ENCODE data around the gene ZIC4.

ZIC4 gene

DNA sequence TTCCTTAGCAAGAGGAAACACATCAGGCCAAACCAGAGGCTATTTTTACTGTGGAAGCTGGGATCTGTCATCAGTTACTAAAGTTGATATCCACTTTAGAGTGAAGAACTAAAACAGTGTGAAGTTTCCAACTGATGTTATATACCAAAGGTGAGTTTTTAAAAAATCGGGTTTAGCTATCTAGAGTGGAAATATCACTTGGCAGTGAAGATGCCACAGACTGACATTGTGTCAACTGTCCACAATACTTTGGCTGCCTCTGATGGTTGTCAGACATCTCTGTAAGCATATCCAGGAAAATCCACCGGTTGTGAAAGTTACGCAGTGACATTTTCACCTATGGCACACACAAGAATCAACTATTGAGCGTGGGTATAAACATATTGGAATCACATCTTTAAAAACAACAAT, 12.0 kb upstream of the ZIC4 start:
- no peak for DNase-seq (ENCODE audit: extremely low read depth in 1 of 2, low read depth in 1 of 2)

DNA sequence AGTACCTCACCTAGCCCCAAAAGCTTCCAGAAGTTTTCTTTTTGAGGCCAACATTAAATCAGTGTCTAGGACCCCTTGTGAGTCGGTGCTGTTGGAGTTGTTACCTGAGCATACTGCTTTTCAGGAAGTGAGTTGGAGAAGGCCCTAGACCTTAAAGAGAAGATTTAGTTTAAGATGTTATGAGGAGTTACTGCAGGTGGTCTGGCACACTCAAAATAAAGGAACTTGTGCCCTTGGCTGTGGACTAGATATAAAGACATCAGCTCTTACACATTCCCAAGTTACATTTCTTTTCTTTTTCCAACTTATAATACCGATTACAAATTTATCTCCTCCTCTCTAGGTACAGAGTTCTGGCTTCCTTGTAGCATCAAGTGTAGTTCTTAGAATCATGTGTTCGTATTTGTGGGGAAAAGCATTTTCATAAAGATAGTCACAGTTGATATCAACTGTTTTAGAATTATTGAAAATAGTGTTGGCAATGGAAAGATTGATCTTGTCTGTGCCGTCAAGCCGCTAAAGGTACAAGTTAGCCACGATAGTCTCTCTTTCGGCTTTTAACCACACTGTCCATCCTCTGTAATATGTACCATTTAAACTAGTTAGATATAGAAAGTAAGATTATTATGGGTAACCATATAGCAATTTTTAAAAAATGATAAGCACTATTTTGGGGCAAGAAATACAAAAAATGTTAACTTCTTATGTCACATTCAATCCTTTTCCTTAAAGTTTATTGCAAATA, 11.4 kb upstream of the ZIC4 start:
- no peak for DNase-seq (ENCODE audit: extremely low read depth in 1 of 2, low read depth in 1 of 2)

DNA sequence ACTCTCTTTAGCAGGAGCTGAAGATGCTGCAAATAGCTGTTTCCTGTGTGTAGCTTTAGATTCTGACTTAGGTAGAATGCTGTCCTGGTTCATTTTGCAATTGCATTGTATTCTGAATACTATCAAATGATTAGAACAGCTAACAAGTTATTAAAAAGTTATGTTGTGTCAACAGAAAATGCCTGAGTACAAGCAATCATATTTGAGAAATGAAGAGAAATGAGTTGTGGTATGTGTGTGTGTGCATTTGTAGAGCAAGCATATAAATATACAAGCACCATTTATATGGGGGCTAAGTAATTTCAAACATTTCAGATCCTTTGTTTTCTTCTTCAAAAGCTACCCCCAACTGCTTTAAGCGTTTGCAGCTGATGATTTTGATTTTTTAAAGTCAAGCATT, 10.6 kb upstream of the ZIC4 start:
- no peak for DNase-seq (ENCODE audit: extremely low read depth in 1 of 2, low read depth in 1 of 2)

DNA sequence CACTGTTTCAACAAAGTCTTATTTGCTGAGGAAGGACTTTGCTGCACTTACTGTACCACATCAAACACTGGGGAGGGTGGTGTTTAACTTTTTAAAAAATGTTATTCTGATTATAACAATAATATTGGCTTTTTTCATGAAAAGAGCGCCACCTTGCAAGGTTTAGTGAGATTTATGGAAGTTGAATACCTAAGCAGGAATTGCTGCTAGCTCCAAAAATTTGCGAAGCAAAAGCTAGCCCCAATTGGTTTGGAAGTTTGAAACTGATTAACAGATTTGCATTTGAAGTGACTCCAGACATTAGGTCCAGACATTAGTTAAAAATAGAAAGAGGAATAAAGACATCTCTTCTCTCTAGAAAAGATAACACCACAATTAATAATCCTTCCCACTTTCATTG, 9.5 kb upstream of the ZIC4 start:
- DNase-seq (ENCODE audit: extremely low read depth in 1 of 2, low read depth in 1 of 2) = no peak

DNA sequence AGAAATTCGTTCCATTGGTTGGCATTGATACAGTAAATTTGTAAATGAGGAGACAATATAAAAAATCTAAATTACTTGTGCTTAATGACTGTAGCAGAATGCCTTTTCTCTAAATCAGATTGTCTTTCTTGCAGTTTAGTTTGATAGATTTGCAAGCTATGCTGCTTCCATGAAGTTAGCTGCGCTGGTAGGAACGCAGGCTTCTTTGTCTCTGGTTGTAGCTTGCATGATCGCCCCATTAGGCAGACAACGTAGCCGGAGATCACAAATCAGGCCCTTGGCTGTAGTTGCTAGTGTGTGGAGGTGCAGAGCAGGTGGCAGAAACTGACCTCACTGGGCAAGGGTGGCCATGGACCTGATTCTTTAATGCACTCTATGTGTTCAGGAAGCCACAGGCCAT, 8.9 kb upstream of the ZIC4 start:
- no peak for DNase-seq (ENCODE audit: extremely low read depth in 1 of 2, low read depth in 1 of 2)

DNA sequence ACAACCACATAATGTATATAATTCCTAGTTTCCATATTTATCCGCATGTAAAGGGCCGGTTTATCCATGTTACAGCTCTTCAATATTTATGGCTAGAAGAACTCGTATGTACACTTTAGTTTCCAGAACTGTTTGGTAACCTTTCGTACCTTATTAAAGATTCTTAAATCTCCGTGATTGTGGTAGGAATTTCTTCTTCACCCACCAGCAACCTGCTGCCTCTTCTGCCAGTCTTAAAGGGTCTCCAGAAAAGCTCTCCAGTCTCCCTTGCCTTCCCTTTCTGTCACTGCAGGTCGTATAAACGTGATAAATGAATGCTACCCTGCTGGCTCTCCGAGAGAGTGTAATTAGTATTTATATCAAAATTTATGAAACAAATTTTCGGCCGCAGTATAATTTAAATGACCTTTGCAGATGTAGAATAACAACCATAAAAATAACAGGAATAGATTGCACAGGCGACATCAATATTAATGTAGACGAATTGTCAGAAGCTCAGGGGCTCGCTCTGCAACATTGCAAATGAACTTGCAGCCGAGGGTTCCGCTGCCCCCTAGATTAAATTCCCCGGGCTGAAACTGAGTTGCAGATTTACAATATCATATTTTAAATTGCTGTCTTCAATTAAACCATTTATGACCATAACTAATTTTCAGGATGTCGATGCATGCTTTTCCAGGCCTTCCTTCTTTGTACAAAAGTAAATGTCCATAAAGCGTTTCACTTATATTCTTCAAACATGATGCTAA, 8.2 kb upstream of the ZIC4 start:
- no peak for DNase-seq (ENCODE audit: extremely low read depth in 1 of 2, low read depth in 1 of 2)

DNA sequence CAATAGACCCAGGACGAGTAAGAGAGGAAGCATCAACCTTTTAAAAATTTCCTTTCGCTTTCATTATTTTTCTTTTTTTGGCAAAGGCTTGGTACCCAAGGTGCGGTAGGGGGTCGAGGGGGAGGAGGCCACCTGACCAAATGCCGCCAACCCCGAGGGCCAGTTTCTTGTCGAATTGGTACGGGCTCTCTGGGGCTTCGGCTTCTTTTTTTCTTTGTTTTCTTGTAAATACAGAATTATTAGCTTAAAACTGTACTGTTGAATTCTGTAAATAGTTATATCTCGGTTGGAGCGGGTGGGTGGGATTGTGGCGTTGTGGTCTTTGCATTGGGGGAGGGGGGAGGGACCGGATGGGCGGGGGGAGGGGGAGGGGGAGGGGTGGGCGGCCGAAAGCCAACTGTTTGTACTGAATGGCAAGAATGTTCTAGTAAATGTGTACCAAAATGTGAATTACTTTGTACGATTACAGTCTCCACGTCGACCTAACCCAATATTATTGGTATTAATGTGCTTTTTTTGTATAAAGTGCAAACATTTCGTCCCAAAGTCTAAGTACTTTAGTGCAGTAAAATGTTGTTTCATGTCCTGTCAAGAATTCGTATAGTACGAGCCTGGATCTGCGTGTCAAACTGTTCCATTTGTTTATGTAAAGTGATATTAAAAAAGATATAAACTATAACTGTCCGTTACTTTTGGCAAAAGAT, 7.5 kb upstream of the ZIC4 start:
- DNase-seq (ENCODE audit: extremely low read depth in 1 of 2, low read depth in 1 of 2) = no peak

DNA sequence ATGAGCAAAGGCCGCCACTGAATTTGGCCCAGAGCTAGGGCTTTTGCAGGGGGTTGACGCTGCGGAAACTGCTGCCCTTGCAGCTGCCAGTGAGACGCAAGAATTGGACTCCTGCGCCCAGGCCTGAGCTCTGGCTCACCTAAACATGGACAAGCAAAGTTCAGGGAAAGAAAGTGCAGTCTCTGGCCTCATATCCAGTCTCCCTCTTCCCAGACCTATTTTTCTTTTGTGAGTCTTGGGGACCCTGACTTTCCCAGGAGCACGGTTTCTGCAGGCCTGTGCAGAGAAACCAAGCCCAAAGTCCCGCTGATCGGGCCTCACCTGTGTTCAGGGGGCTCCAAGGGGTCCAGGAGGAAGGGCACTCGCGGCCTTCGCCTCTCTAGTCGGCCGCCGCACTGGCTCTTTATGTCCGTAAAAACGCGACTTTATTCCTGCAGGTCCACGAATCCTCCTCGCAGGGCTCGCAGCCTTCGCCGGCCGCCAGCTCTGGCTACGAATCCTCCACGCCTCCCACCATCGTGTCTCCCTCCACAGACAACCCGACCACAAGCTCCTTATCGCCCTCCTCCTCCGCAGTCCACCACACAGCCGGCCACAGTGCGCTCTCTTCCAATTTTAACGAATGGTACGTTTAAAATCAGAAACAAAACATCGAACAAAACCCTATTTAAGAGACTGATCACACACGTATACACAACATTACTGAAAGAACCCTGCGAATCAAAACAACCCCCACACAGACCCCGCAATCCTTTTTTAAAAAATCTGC, 6.8 kb upstream of the ZIC4 start:
- DNase-seq (ENCODE audit: extremely low read depth in 1 of 2, low read depth in 1 of 2) = no peak

DNA sequence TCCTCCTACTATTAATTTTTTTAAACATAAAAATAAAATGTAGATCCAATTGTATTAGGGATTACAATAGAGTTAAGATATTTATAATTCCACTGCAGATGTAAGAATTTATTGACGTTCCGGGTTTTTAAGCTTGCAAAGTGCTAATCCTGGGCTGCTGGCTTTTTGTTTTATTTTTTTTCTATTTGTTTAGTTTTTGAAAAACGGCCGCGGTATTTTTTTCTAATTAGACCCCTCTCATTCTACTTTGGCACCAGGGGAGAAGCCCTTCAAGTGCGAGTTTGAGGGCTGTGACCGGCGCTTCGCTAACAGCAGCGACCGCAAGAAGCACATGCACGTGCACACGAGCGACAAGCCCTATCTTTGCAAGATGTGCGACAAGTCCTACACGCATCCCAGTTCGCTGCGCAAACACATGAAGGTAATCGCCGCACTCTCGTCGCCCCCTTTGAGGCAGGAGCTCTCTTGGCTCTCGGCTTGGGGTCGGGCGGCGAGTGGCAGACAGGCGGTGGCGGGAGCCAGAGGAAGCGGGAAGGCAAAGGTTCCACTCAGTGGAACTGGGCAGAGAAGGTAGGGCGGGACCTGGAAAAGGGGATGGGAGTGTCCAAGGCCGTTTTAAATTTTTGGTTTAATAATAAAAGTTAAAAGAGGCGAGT, 6.0 kb upstream of the ZIC4 start:
- DNase-seq (ENCODE audit: extremely low read depth in 1 of 2, low read depth in 1 of 2) = no peak

DNA sequence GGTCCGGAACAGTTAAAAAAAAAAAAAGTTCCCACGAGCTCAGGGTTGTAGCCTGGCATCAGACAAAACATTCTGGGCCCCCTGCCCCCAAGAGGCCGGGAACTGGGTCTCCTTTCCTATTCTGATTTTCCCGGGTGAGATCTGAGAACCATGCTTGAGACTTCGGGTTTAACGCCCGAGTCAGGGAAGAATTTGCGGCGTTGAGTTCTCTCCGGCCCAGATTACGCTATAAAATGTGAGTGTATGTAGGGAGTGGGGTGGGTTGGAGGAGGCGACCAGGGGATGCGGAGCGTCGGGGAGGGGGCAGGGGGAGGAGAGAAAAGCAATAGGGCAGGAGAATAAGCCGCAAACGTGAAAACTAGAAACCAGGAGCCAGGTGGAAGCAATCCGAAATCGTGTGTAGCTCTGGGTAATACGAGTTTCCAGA, 5.5 kb upstream of the ZIC4 start:
- no peak for DNase-seq (ENCODE audit: extremely low read depth in 1 of 2, low read depth in 1 of 2)

DNA sequence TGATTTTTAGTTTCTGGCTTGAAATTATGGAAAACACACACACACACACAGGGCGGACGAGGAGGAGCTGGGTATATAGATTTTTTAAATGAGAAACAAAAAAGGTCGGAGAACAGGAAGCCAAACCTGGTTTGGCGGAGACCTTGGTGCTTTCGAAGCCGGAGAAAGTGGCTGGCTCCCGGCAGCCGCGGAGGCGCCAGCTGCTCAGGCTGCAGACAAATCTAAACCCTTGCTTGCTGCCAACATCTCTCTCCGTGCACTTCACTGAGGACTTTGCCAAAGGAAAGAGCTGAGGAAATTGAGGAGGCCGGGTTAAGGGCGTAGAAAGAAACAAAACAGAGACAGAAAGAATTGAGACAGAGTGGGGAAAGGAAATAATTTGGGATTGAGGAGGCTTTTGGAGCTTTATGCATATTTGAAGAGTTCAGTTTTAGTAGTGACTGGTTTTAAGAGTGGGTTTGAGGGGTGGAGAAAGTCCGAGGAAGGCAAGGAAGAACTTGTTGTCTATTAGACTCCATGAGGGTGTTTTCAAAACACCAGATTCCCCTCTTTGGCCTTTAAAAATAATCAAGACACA, 5.0 kb upstream of the ZIC4 start:
- no peak for DNase-seq (ENCODE audit: extremely low read depth in 1 of 2, low read depth in 1 of 2)

DNA sequence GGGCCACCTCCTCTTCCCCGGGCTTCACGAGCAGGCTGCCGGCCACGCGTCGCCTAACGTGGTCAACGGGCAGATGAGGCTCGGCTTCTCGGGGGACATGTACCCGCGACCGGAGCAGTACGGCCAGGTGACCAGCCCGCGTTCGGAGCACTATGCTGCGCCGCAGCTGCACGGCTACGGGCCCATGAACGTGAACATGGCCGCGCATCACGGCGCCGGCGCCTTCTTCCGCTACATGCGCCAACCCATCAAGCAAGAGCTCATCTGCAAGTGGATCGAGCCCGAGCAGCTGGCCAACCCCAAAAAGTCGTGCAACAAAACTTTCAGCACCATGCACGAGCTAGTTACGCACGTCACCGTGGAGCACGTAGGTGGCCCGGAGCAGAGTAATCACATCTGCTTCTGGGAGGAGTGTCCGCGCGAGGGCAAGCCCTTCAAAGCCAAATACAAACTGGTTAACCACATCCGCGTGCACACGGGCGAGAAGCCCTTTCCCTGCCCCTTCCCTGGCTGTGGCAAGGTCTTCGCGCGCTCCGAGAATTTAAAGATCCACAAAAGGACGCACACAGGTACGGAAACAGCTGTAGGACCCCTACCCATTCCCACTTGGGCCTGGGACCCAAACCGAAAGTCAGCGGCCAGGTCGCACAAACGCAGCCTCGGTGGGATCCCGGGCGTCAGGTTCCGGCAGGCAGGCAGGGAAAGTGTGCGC, 4.3 kb upstream of the ZIC4 start:
- DNase-seq (ENCODE audit: extremely low read depth in 1 of 2, low read depth in 1 of 2) = no peak

DNA sequence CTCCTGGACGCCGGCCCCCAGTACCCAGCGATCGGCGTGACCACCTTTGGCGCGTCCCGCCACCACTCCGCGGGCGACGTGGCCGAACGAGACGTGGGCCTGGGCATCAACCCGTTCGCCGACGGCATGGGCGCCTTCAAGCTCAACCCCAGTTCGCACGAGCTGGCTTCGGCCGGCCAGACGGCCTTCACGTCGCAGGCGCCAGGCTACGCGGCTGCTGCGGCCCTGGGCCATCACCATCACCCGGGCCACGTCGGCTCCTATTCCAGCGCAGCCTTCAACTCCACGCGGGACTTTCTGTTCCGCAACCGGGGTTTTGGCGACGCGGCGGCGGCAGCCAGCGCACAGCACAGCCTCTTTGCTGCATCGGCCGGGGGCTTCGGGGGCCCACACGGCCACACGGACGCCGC, 3.8 kb upstream of the ZIC4 start:
- no peak for DNase-seq (ENCODE audit: extremely low read depth in 1 of 2, low read depth in 1 of 2)

DNA sequence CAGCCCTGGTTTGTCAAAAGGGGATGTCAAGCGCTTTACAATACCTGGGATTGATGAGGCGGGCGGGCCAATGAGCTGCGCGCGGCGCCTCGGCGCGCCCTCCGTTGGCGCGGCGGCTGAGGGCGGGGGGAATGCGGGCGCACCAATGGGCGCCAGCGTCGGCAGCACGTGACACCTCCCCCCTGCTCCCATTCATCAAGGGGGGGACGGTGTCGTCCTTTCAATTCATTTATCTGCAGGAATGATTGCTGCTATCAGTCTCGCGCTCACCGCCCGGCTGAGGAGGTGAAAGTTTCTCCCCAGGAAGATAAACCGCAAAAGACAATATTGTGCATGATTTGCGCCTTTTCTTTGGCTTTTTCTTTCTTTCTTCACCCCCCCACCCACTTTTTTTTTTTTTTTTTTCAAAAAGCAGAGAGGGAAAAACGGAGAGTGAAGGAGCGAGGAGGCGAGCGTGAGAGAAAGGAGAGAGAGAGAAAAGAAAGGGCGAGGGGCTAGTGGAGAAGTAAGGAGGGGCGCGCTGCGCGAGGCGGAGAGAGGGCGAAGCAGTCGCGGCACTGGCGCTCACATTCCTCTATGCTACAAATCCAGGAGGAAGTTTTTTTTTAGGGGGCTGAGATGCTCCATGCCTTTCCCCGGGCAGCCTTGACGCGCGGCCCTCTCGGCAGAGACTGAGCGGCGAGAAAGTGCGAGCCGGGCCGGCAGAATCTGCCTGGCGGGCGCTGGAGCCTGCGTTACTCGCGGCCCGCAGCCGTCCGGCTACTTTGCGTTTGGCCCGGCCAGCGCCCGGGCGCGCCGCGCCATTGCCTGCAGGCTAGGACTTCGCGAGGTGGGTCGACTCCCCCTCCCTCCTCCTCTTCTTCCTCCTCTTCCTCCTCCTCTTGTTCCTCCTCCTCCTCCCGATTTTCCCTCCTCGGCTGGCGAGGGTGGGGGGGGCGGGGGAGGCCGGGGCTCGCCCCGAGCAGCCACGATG, 3.1 kb upstream of the ZIC4 start, which contains the start of gene ZIC1:
TSS of gene ZIC1 (plus strand) at position 223 of the 973 bp plus-strand sequence. CDS start at position 971, 748 bp downstream.
- DNase-seq (ENCODE audit: extremely low read depth in 1 of 2, low read depth in 1 of 2) = no peak

DNA sequence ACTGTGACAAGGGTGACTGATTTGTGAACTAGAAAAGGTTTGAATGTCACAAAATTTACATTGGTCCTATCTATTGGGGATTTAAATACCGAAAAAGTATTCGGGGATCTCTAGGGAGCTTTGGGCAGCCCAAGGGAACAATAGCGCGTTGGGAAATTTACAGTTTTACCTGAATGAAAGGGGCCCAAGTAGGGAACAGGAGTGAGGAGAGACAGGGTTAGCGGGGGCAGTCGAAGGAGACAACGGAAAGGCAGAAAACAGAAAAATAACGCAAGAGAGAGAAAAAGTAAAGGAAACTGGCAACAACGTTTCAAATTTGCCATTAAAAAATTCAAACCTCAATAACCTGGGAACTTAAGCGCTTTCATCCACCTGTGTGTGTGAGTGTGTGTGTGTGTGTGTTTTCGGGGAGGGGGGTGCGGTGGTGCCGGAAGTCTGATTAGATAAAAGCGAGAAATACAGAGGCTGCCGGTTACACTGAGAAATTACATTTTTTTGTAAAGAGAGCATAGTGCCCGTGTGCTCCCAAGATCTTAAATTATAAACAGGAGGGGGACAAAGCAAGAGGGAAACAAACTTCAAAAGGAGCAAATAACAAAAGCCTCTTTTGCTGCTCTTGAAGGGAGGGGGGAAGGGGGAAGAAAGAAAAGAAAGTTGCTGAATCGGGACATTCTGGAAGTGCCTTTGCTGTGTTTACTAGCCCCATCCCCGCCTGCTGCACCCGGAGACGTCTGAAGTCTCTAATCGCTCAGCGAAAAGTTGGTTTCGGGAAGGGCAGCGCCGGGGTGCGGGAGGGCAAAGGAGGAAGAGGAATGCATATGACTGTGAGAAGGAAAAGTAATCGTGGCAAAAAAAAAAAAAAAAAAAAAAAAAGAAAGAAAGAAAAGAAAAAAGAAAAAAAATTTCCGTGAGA, 2.1 kb upstream of the ZIC4 start:
- DNase-seq (ENCODE audit: extremely low read depth in 1 of 2, low read depth in 1 of 2) = no peak

DNA sequence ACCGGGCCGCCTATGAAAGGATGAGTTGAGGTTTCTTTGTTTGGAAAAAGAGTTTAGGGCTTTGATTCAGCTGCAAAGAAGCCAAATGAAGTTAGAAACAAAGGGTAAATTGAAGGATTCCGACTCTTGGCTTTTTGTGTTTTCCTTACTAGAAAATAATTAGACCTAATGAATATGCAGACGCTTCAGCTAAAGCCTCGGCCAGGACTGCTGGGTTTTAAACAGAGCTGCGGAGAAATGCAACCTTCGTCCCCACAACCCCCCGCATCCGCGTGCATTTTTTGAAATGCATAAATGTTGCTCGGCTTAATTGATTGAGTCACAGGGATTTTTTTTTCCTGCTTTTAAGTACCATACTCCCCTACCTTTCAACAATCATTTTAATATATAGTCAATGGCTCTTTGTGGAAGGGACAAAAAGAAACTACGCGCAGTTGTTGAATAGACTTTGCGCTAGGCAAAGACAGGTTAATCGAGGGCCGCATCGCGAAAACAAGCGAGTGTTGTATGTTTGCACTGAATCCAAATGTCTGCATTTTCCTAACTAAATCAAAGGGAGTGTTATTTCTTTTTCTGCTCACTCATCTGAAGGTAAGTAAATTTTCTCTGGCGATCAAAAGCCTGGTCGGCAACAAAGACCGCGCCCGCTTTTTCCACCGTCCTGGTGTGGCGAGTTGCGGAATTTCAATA, 1.3 kb upstream of the ZIC4 start:
- DNase-seq (ENCODE audit: extremely low read depth in 1 of 2, low read depth in 1 of 2) = no peak

DNA sequence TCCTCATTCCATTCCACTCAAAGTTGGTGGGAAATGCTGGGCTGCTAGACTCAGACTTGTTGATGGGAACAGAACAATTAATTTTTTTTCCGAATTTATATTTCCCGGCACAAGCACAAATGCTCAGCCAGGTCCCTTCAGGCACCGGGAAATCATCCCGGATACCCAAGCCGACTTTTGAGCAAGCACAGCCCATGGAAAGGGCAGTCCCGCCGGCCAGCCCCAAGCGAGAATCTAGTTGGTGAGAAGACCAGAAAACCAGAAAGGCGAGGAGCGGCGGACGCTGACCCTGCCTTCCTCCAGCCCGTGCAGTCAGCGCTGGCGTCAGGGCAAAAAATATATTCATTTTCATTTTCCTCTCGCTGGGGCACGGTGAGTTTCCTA, 763 bp upstream of the ZIC4 start:
- DNase-seq (ENCODE audit: extremely low read depth in 1 of 2, low read depth in 1 of 2) = no peak

Data from activated CD8-positive, alpha-beta memory T cell treated with anti-CD3 and anti-CD28 coated beads for 1 hour (primary cell).